Pancreas (tissue), 10 donors: ENCODE measurements around the gene DGKI. TPM values are rescaled to one million over a fixed set of nuclear protein-coding genes. Genes with fewer than 3 reads are reported as not detected.

Experiments used
- ATAC-seq, 4 donors: fragments of 200-7000 bp; cut with Tn5 transposase; one replicate each; pipeline versions ENCODE4 v1.8.0 to v1.9.1; 2020; ENCODE audit warnings: mild to moderate bottlenecking in 4 of 4, moderate library complexity in 4 of 4
- DNase-seq, 6 donors: peaks; one replicate each; pipeline ENCODE4 v3.0.0-alpha.2; 2020
- FAIRE-seq: peaks from 2 replicates; lab custom pipeline; 2012; peaks lifted over from hg19 to GRCh38; lab: Jason Lieb, UNC
- H3K27ac ChIP-seq, 4 donors: fragments of 200-600 bp; sonication (generic); 1 replicate in 3 of 4; 2 replicates in 1 of 4; pipeline versions ENCODE4 v1.5.0 to v1.8.0; 2020
- H3K27me3 ChIP-seq, 4 donors: fragments of 200-600 bp; one replicate each; pipeline ENCODE4 v1.8.0; 2021
- H3K36me3 ChIP-seq, 3 donors: fragments of 200-600 bp; sonication (generic) in 1 of 3; one replicate each; pipeline versions ENCODE4 v1.5.0 to v1.8.0; 2020 to 2021
- H3K4me1 ChIP-seq, 3 donors: fragments of 200-600 bp; one replicate each; pipeline ENCODE4 v1.8.0; 2021
- H3K4me3 ChIP-seq, 4 donors: fragments of 200-600 bp; sonication (generic) in 2 of 4; one replicate each; pipeline versions ENCODE4 v1.5.0 to v1.8.0; 2020 to 2021
- H3K9me3 ChIP-seq, 4 donors: fragments of 200-600 bp; one replicate each; pipeline ENCODE4 v1.8.0; 2021
- WGBS, 2 donors: extraction: QIAGEN DNeasy Blood & Tissue Kit; methylation state at CpG; one replicate each; pipeline ENCODE4 v1.1.7; 2013; 5-methylcytosine and 5-hydroxymethylcytosine counted together
- intact Hi-C, 3 donors: fragments of 100-400 bp; cut with DNase I; formaldehyde crosslinking; loops; one replicate each; pipeline versions ENCODE4 v1.11.1 to v1.14.2; 2022
- polyA plus RNA-seq, 2 donors: library from polyadenylated mRNA; stranded (reverse); fragments of 200-250 nt; gene quantifications; one replicate each; pipeline ENCODE4 v1.2.3, GENCODE V29; 2013
- total RNA-seq, 6 donors: library from RNA; stranded (reverse); fragmentation: NEBNext Ultra II Directional in 4 of 6; extraction: Animal tissue kit (Norgen Biotek cat#: 25700) in 4 of 6; gene quantifications; one replicate each; pipeline versions ENCODE4 v1.2.1 to v1.2.4, GENCODE V29; 2021 to 2023
- TF ChIP-seq, protein P1 (sequence below), 4 donors: fragments of 200-600 bp; sonication (generic) in 3 of 4; IDR thresholded peaks; one replicate each; pipeline versions ENCODE4 v1.5.0 to v1.8.0; 2021; ENCODE audit warnings: antibody characterized with exemption in 4 of 4
- donor health status: healthy with polysubstance abuse.
- donor health status: DM: no; HTN: no; CAD: no; lungs with moderate emphysema.
- donor health status: DM: no; HTN: no; CAD: no.
- donor health status: control.
- donor health status: control.
- donor health status: Bipolar disorder and iron deficiency.
- donor health status: DM: yes; HTN: yes; CAD: no.
- donor health status: DM: no; HTN: no; CAD: no.
- donor health status: DM: no; HTN: no; CAD: no.
- donor health status: DM: yes; HTN: yes; CAD: no.

The DGKI gene
- total and polyA plus RNA-seq, 8 donors, result 0.04 to 0.81 (median 0.15) TPM

- Histone ChIP-seq H3K36me3 (no peaks in the 10 kb centered on the region), H3K4me1 (no peaks in the 10 kb centered on the region), H3K9me3 (no peaks in the 10 kb centered on the region), H3K27ac (no peak overlapping the region), H3K27me3 (no peaks in the 10 kb centered on the region), H3K4me3 (no peak overlapping the region)
- 86 to 94% methylated on average over 4 of the region's 4 CpGs for WGBS, 2 donors
- ATAC-seq, result no peak
- TF ChIP-seq, protein P1, sequence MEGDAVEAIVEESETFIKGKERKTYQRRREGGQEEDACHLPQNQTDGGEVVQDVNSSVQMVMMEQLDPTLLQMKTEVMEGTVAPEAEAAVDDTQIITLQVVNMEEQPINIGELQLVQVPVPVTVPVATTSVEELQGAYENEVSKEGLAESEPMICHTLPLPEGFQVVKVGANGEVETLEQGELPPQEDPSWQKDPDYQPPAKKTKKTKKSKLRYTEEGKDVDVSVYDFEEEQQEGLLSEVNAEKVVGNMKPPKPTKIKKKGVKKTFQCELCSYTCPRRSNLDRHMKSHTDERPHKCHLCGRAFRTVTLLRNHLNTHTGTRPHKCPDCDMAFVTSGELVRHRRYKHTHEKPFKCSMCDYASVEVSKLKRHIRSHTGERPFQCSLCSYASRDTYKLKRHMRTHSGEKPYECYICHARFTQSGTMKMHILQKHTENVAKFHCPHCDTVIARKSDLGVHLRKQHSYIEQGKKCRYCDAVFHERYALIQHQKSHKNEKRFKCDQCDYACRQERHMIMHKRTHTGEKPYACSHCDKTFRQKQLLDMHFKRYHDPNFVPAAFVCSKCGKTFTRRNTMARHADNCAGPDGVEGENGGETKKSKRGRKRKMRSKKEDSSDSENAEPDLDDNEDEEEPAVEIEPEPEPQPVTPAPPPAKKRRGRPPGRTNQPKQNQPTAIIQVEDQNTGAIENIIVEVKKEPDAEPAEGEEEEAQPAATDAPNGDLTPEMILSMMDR (IDR thresholded peaks at IDR 0.05), result no peak
- no peak for FAIRE-seq
- intact Hi-C loops, result no loop called here
- no peak for DNase-seq
Observed at GRCh38 chr7:137789215-137789882, 57.4 kb downstream of the DGKI start.

DNA sequence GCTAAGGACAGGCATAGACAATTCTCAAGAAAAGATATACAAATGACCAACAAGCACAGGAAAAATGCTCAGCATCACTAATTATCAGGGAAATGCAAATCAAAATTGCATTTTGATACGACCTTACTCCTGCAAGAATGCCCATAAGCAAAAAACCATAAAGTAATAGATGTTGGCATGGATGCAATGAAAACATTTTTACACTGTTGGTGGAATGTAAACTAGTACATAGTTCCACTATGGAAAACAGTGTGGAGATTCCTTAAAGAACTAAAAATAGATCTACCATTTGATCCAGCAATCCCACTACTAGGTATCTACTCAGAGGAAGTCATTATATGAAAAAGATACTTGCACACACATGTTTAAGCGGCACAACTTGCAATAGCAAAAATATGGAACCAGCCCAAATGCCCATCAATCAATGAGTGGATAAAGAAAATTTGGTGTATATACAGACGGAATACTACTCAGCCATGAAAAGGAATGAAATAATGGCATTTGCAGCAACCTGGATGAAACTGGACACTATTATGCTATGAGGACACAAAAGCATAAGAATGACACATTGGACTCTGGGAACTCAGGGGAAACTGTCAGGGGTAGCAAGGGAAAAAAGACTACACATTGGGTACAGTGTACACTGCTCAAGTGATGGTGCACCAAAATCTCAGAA, 59.3 kb downstream of the DGKI start:
- Histone ChIP-seq H3K9me3 (no peaks in the 10 kb centered on the region), H3K4me3 (no peak overlapping the region), H3K27ac (no peak overlapping the region), H3K36me3 (no peaks in the 10 kb centered on the region), H3K4me1 (no peaks in the 10 kb centered on the region), H3K27me3 (no peaks in the 10 kb centered on the region)
- 60% methylated on average over 3 of the region's 3 CpGs for WGBS, 2 donors
- no peak for FAIRE-seq
- TF ChIP-seq, protein P1 (IDR thresholded peaks at IDR 0.05), result no peak
- no peak for ATAC-seq
- no peak for DNase-seq
- intact Hi-C loops, result no loop called here

GRCh38 chr7:137778511-137778910, 68.3 kb downstream of the DGKI start:
- Histone ChIP-seq H3K4me1 (no peaks in the 10 kb centered on the region), H3K4me3 (no peak overlapping the region), H3K36me3 (no peaks in the 10 kb centered on the region), H3K27me3 (no peaks in the 10 kb centered on the region), H3K27ac (no peak overlapping the region), H3K9me3 (no peaks in the 10 kb centered on the region)
- no peak for ATAC-seq
- intact Hi-C loops, result no loop called here
- no peak for DNase-seq
- FAIRE-seq, result no peak
- TF ChIP-seq, protein P1 (IDR thresholded peaks at IDR 0.05), result no peak

GRCh38 chr7:137774793-137775201, 72.0 kb downstream of the DGKI start:
- H3K27ac ChIP-seq, result no peak overlapping the region
- no peaks in the 10 kb centered on the region for H3K36me3 ChIP-seq
- DNase-seq (no peak), FAIRE-seq (no peak), ATAC-seq (no peak)
- TF ChIP-seq, protein P1 (IDR thresholded peaks at IDR 0.05), result no peak
- no peaks in the 10 kb centered on the region for H3K4me1 ChIP-seq
- 65 to 68% methylated on average over 4 of the region's 4 CpGs for WGBS, 2 donors
- H3K9me3 ChIP-seq, result no peaks in the 10 kb centered on the region
- no peak overlapping the region for H3K4me3 ChIP-seq
- intact Hi-C loops, result no loop called here
- H3K27me3 ChIP-seq, result no peaks in the 10 kb centered on the region

GRCh38 chr7:137772748-137773147, 74.0 kb downstream of the DGKI start:
- TF ChIP-seq, protein P1 (IDR thresholded peaks at IDR 0.05), result no peak
- no peak for FAIRE-seq

More at GRCh38 chr7:137772748-137773147, 74.0 kb downstream of the DGKI start:
- DNase-seq (no peak), ATAC-seq (peak in 1 of 4 donors; percentile 27)
- H3K36me3 ChIP-seq, result no peaks in the 10 kb centered on the region
- intact Hi-C loops, result no loop called here
- no peak overlapping the region for H3K27ac ChIP-seq
- H3K4me3 ChIP-seq, result no peak overlapping the region
- no peaks in the 10 kb centered on the region for H3K4me1 ChIP-seq
- H3K9me3 ChIP-seq, result no peaks in the 10 kb centered on the region
- H3K27me3 ChIP-seq, result no peaks in the 10 kb centered on the region
